Esophagus muscularis mucosa (tissue), 4 donors: ENCODE measurements around the gene AMPD1. TPM values are rescaled to one million over a fixed set of nuclear protein-coding genes. Genes with fewer than 3 reads are reported as not detected.

Experiments used
- DNase-seq: peaks from one replicate; pipeline ENCODE4 v3.0.0-alpha.2; 2017; ENCODE audit errors: extremely low spot score
- H3K27ac ChIP-seq, 4 donors: fragments of 200-600 bp; sonication (generic); replicated peaks in 1 of 4; 1 replicate in 3 of 4; 2 replicates in 1 of 4; pipeline ENCODE4 v1.5.1; 2016 to 2019; ENCODE audit warnings: mild to moderate bottlenecking in 1 of 4
- H3K27me3 ChIP-seq, 4 donors: fragments of 200-600 bp; sonication (generic); one replicate each; pipeline versions ENCODE4 v1.5.1 to v1.6.0; 2016 to 2019
- H3K36me3 ChIP-seq, 4 donors: fragments of 200-600 bp; sonication (generic); one replicate each; pipeline ENCODE4 v1.5.1; 2016 to 2019
- H3K4me1 ChIP-seq, 4 donors: fragments of 200-600 bp; sonication (generic); one replicate each; pipeline ENCODE4 v1.5.1; 2016 to 2019
- H3K4me3 ChIP-seq, 4 donors: fragments of 200-600 bp; sonication (generic); 1 replicate in 2 of 4; 2 replicates in 2 of 4; pipeline ENCODE4 v1.5.1; 2016 to 2019; ENCODE audit warnings: mild to moderate bottlenecking in 4 of 4, moderate library complexity in 1 of 4
- H3K9me3 ChIP-seq, 4 donors: fragments of 200-600 bp; sonication (generic); 1 replicate in 3 of 4; 2 replicates in 1 of 4; pipeline ENCODE4 v1.5.1; 2016 to 2019
- EP300 ChIP-seq: sonication (generic); formaldehyde crosslinking; IDR thresholded peaks from one replicate; pipeline ENCODE4 v1.6.1; 2017; ENCODE audit warnings: antibody characterized with exemption
- POLR2A ChIP-seq: fragments of 450-650 bp; IDR thresholded peaks from one replicate; pipeline ENCODE4 v1.6.1; 2017; ENCODE audit warnings: antibody characterized with exemption, moderate library complexity, mild to moderate bottlenecking, low read depth
- POLR2AphosphoS5 ChIP-seq, 2 donors: sonication (generic); formaldehyde crosslinking; IDR thresholded peaks; one replicate each; pipeline ENCODE4 v1.6.1; 2017; ENCODE audit warnings: antibody characterized with exemption in 2 of 2
- WGBS: methylation state at CpG from one replicate; pipeline ENCODE4 v1.1.5; 2018; 5-methylcytosine and 5-hydroxymethylcytosine counted together
- intact Hi-C: fragments of 100-400 bp; cut with DNase I; formaldehyde crosslinking; loops from one replicate; pipeline ENCODE4 v1.15.1; 2023
- total RNA-seq, 4 donors: library from RNA; depleted of rRNA; stranded (reverse); fragments of >200 nt; gene quantifications; one replicate each; pipeline versions ENCODE4 v1.1.0 to v1.2.1, GENCODE V29; 2016
- TF ChIP-seq, protein P1 (sequence below), 3 experiments: fragments of 200-600 bp in 2 of 3; fragments of 450-650 bp in 1 of 3; sonication (generic) in 2 of 3; IDR thresholded peaks; one replicate each; pipeline ENCODE4 v1.5.1; 2017 to 2019; ENCODE audit warnings: antibody characterized with exemption in 3 of 3, mild to moderate bottlenecking in 2 of 3, moderate library complexity in 1 of 3

Gene AMPD1
- total RNA-seq, 4 donors from 2014 or later, result not detected

- intact Hi-C loops, result no loop called here
- 91% methylated on average over 5 of the region's 5 CpGs for WGBS
- Histone ChIP-seq H3K9me3 (no peaks in the 10 kb centered on the region), H3K4me3 (no peak overlapping the region), H3K4me1 (no peaks in the 10 kb centered on the region), H3K27ac (no peak overlapping the region), H3K27me3 (no peaks in the 10 kb centered on the region), H3K36me3 (peaks cover 13 to 29% (median 19%) of the 10 kb centered on the region in 4 donors)
- DNase-seq, result no peak
- TF ChIP-seq POLR2A (no peak), EP300 (no peak), POLR2AphosphoS5 (IDR thresholded peaks at IDR 0.05) (no peak)
- TF ChIP-seq, protein P1, sequence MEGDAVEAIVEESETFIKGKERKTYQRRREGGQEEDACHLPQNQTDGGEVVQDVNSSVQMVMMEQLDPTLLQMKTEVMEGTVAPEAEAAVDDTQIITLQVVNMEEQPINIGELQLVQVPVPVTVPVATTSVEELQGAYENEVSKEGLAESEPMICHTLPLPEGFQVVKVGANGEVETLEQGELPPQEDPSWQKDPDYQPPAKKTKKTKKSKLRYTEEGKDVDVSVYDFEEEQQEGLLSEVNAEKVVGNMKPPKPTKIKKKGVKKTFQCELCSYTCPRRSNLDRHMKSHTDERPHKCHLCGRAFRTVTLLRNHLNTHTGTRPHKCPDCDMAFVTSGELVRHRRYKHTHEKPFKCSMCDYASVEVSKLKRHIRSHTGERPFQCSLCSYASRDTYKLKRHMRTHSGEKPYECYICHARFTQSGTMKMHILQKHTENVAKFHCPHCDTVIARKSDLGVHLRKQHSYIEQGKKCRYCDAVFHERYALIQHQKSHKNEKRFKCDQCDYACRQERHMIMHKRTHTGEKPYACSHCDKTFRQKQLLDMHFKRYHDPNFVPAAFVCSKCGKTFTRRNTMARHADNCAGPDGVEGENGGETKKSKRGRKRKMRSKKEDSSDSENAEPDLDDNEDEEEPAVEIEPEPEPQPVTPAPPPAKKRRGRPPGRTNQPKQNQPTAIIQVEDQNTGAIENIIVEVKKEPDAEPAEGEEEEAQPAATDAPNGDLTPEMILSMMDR (IDR thresholded peaks at IDR 0.05), result no peak
Observed at GRCh38 chr1:114702737-114703136, 7.4 kb upstream of the AMPD1 start.

DNA sequence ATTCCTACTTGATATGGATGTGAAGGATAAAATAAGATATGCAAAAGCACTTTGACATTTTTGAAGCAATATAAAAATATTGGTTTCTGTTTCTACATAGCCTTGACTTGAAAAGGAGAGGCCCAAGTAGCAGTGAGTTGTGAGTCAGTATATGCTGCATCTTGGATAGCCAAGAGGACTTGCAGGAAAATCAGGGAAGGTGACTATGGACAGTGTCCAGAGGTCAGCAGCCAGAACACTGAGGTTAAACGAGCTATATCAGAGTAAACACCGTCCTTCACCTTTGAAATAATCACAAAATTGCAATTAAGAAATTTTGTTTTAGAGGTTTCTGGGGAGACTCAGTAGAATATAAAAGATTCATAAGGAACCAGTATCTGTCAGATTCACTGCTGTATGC, 6.6 kb upstream of the AMPD1 start:
- H3K4me3 ChIP-seq, result no peak overlapping the region
- intact Hi-C loops, result no loop called here
- H3K4me1 ChIP-seq, result no peaks in the 10 kb centered on the region
- DNase-seq, result no peak
- 75% methylated on average over 2 of the region's 2 CpGs for WGBS
- no peak overlapping the region for H3K27ac ChIP-seq
- H3K9me3 ChIP-seq, result no peaks in the 10 kb centered on the region
- H3K27me3 ChIP-seq, result no peaks in the 10 kb centered on the region
- TF ChIP-seq EP300 (no peak), POLR2AphosphoS5 (IDR thresholded peaks at IDR 0.05) (no peak), POLR2A (no peak)
- TF ChIP-seq, protein P1 (IDR thresholded peaks at IDR 0.05), result no peak
- peaks cover 5 to 21% (median 11%) of the 10 kb centered on the region in 4 donors for H3K36me3 ChIP-seq

DNA sequence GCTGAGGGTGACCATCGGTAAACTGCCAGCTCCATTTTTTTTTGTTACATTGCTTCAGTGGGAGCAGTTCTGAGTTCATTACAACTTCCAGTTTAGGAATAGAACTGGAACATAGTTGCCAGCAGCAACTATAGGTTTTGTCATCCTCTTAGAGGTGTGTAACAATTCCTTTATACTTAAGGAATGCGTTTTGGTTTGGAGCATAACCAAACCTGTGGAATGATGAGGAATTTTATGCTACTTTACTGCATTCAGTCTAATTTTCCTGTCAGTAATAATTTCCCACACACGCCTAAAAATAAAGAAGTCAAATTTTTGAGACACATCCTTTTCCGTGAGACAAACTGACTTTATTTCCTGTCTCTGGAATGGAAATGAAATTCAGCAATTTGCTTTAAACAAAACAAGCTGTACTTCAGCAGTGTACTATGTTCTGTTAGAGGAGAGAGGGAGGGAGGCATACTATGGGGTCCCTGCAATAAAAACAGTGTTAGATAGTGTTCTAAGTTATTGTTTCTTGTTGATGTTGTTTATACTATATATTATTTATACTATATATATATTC, 4.8 kb upstream of the AMPD1 start:
- peaks cover 0 to 5% (median 2%) of the 10 kb centered on the region in 4 donors for H3K36me3 ChIP-seq
- no peak for DNase-seq
- H3K4me1 ChIP-seq, result no peaks in the 10 kb centered on the region
- H3K27me3 ChIP-seq, result no peaks in the 10 kb centered on the region
- intact Hi-C loops, result no loop called here
- TF ChIP-seq EP300 (no peak), POLR2A (no peak), POLR2AphosphoS5 (IDR thresholded peaks at IDR 0.05) (no peak)
- TF ChIP-seq, protein P1 (IDR thresholded peaks at IDR 0.05), result no peak
- 47% methylated on average over 4 of the region's 4 CpGs for WGBS
- H3K27ac ChIP-seq, result no peak overlapping the region
- H3K9me3 ChIP-seq, result no peaks in the 10 kb centered on the region
- no peak overlapping the region for H3K4me3 ChIP-seq

DNA sequence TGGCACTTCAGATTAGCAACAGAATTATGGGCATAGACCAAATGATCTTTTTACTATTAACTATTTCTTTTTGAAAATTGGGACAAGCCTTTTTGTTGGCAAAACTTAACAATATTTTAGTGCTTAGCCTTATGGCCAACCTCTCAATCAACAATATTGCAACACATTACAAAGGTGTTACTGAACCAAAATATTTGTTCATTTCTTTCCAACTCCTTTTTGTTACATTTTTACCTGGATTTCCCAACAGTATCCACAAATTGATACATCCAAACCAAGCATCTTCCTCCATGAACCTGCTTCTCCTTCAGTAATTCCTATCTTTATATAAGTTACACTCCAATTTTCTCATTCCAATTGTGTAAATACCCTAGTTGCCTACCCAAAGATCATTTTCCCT, 1.5 kb upstream of the AMPD1 start:
- H3K9me3 ChIP-seq, result no peaks in the 10 kb centered on the region
- no peak overlapping the region for H3K27ac ChIP-seq
- H3K4me3 ChIP-seq, result no peak overlapping the region
- no peaks in the 10 kb centered on the region for H3K4me1 ChIP-seq
- TF ChIP-seq POLR2AphosphoS5 (IDR thresholded peaks at IDR 0.05) (no peak), EP300 (no peak), POLR2A (no peak)
- TF ChIP-seq, protein P1 (IDR thresholded peaks at IDR 0.05), result no peak
- peaks cover 0 to 14% (median 0%) of the 10 kb centered on the region in 4 donors for H3K27me3 ChIP-seq
- no peaks in the 10 kb centered on the region for H3K36me3 ChIP-seq
- intact Hi-C loops, result no loop called here
- no peak for DNase-seq
